Measurements from ENCODE around the gene PTPRZ1. TPM values are rescaled to one million over a fixed set of nuclear protein-coding genes. Genes with fewer than 3 reads are reported as not detected.

Gene PTPRZ1
- total and polyA plus RNA-seq, 4 donors: 0.07 to 0.17 (median 0.09) TPM; not detected in 1

GRCh38 chr7:121931149-121931902, 58.4 kb downstream of the PTPRZ1 start:
- no peaks in the 10 kb centered on the region for H3K36me3 ChIP-seq (ENCODE audit: control insufficient read depth in 4 of 4, insufficient read depth in 3 of 4, low read depth in 1 of 4, low read length in 3 of 4)
- H3K9me3 ChIP-seq (ENCODE audit: control insufficient read depth in 4 of 4, low read length in 3 of 4): no peaks in the 10 kb centered on the region
- WGBS: 38% methylated on average over 1 of the region's 1 CpG
- peaks cover 0 to 3% (median 0%) of the 10 kb centered on the region in 4 donors for H3K27me3 ChIP-seq (ENCODE audit: control insufficient read depth in 4 of 4, insufficient read depth in 4 of 4, low read length in 3 of 4)
- no peak overlapping the region for H3K4me3 ChIP-seq (ENCODE audit: low read depth in 1 of 3, low read length in 3 of 3)
- TF ChIP-seq FOXA1 (IDR thresholded peaks at IDR 0.05) (no peak), GABPA (IDR thresholded peaks at IDR 0.05 in 1 of 2, conservative IDR thresholded peaks at IDR 0.05 in 1 of 2) (no peak), REST (IDR thresholded peaks at IDR 0.05) (no peak), ZBTB33 (IDR thresholded peaks at IDR 0.05) (no peak), TAF1 (conservative IDR thresholded peaks at IDR 0.05) (no peak), EGR1 (IDR thresholded peaks at IDR 0.05; ENCODE audit: low read depth in 2 of 2) (no peak), FOXA2 (IDR thresholded peaks at IDR 0.05) (no peak), ATF3 (IDR thresholded peaks at IDR 0.05) (no peak), MAX (IDR thresholded peaks at IDR 0.05) (no peak), HNF4G (IDR thresholded peaks at IDR 0.05) (no peak), YY1 (IDR thresholded peaks at IDR 0.05) (no peak), NR2F2 (IDR thresholded peaks at IDR 0.05) (no peak), HNF4A (conservative IDR thresholded peaks at IDR 0.05) (no peak), RXRA (IDR thresholded peaks at IDR 0.05) (no peak), JUND (IDR thresholded peaks at IDR 0.05) (no peak), RAD21 (IDR thresholded peaks at IDR 0.05) (no peak)
- TF ChIP-seq, protein P1, sequence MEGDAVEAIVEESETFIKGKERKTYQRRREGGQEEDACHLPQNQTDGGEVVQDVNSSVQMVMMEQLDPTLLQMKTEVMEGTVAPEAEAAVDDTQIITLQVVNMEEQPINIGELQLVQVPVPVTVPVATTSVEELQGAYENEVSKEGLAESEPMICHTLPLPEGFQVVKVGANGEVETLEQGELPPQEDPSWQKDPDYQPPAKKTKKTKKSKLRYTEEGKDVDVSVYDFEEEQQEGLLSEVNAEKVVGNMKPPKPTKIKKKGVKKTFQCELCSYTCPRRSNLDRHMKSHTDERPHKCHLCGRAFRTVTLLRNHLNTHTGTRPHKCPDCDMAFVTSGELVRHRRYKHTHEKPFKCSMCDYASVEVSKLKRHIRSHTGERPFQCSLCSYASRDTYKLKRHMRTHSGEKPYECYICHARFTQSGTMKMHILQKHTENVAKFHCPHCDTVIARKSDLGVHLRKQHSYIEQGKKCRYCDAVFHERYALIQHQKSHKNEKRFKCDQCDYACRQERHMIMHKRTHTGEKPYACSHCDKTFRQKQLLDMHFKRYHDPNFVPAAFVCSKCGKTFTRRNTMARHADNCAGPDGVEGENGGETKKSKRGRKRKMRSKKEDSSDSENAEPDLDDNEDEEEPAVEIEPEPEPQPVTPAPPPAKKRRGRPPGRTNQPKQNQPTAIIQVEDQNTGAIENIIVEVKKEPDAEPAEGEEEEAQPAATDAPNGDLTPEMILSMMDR (IDR thresholded peaks at IDR 0.05; ENCODE audit: low read depth, low read length, missing input control): no peak
- H3K27ac ChIP-seq (ENCODE audit: low read depth in 1 of 2, low read length in 2 of 2): no peak overlapping the region
- H3K9ac ChIP-seq (ENCODE audit: low read depth in 1 of 2, low read length in 2 of 2): no peak overlapping the region
- no peaks in the 10 kb centered on the region for H3K4me1 ChIP-seq (ENCODE audit: control insufficient read depth in 4 of 4, insufficient read depth in 4 of 4, low read length in 3 of 4)
- DNase-seq (ENCODE audit: low spot score): no peak
